K562 (cell line): ENCODE results near the gene PDE8A. TPM values are rescaled to one million over a fixed set of nuclear protein-coding genes. Genes with fewer than 3 reads are reported as not detected.
A peak's percentile ranks its signal among the peaks of the same experiment; 100 is the strongest.

Experiments
- CGGBP1 ChIP-seq: fragments of 250-450 bp; sonication (Bioruptor Pico); IDR thresholded peaks from 2 replicates; pipeline ENCODE4 v1.9.0; 2021; ENCODE audit warnings: mild to moderate bottlenecking
- MLLT1 ChIP-seq, 2 experiments: fragments of 450-650 bp; IDR thresholded peaks; 2 replicates each; pipeline ENCODE4 v1.6.1; 2016
- POLR3A ChIP-seq: IDR thresholded peaks from 2 replicates; pipeline ENCODE4 v1.6.1; 2011; ENCODE audit warnings: borderline replicate concordance, mild to moderate bottlenecking, moderate library complexity; ENCODE audit not compliant: insufficient read length, insufficient read depth; ENCODE audit errors: extremely low read depth
- ZNF175 ChIP-seq: fragments of 200-800 bp; sonication (Bioruptor generic); IDR thresholded peaks from 2 replicates; pipeline ENCODE4 v1.6.1; 2016; ENCODE audit warnings: low read depth, mild to moderate bottlenecking, missing genetic modification characterization, missing compliant biosample characterization
- polyA plus RNA-seq, 8 experiments: library from polyadenylated mRNA; depleted of rRNA in 4 of 8; stranded (reverse) in 5 of 8; unstranded in 3 of 8; fragments of >200 nt; fragmentation: Nextera tagmentation in 2 of 8; fragmentation: Illumina TruSeq in 1 of 8; extraction: Ambion mirVana in 2 of 8; extraction: Trizol in 1 of 8; gene quantifications; 2 replicates each; pipeline versions ENCODE4 v1.2.1 to v1.2.3, GENCODE V29; 2011 to 2014; ENCODE audit warnings: inconsistent platforms in 1 of 8, missing spikeins in 1 of 8
- total RNA-seq, 7 experiments: library from RNA; depleted of rRNA in 6 of 7; stranded (reverse); fragments of >200 nt in 6 of 7; fragmentation: Illumina TruSeq in 2 of 7; extraction: Trizol in 2 of 7; gene quantifications; 2 replicates each; pipeline versions ENCODE4 v1.2.1 to v1.2.3, GENCODE V29; 2011 to 2021; ENCODE audit warnings: low replicate concordance in 1 of 7
- TF ChIP-seq, protein P1 (sequence below), 2 experiments: fragments of 450-650 bp; formaldehyde crosslinking in 1 of 2; IDR thresholded peaks; 2 replicates each; pipeline versions ENCODE4 v1.4.0 to v1.6.1; 2014 to 2020; ENCODE audit warnings: mild to moderate bottlenecking in 2 of 2, borderline replicate concordance in 1 of 2, low read depth in 1 of 2

Gene PDE8A
- total and polyA plus RNA-seq, 9 of the 15 experiments (the other 6 are each of a cell fraction or from before 2014, with no cell fraction given) = 5.9 to 40.3 (median 19.8) TPM

GRCh38 chr15:84937144-84937543 lies 44.5 kb upstream of the PDE8A start (continued):
- TF ChIP-seq, protein P1, sequence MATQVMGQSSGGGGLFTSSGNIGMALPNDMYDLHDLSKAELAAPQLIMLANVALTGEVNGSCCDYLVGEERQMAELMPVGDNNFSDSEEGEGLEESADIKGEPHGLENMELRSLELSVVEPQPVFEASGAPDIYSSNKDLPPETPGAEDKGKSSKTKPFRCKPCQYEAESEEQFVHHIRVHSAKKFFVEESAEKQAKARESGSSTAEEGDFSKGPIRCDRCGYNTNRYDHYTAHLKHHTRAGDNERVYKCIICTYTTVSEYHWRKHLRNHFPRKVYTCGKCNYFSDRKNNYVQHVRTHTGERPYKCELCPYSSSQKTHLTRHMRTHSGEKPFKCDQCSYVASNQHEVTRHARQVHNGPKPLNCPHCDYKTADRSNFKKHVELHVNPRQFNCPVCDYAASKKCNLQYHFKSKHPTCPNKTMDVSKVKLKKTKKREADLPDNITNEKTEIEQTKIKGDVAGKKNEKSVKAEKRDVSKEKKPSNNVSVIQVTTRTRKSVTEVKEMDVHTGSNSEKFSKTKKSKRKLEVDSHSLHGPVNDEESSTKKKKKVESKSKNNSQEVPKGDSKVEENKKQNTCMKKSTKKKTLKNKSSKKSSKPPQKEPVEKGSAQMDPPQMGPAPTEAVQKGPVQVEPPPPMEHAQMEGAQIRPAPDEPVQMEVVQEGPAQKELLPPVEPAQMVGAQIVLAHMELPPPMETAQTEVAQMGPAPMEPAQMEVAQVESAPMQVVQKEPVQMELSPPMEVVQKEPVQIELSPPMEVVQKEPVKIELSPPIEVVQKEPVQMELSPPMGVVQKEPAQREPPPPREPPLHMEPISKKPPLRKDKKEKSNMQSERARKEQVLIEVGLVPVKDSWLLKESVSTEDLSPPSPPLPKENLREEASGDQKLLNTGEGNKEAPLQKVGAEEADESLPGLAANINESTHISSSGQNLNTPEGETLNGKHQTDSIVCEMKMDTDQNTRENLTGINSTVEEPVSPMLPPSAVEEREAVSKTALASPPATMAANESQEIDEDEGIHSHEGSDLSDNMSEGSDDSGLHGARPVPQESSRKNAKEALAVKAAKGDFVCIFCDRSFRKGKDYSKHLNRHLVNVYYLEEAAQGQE (IDR thresholded peaks at IDR 0.05; ENCODE audit: borderline replicate concordance) = no peak
- TF ChIP-seq, protein P1 (CRISPR knock-in tag; IDR thresholded peaks at IDR 0.05; ENCODE audit: low read depth) = no peak
- TF ChIP-seq ZNF175 (CRISPR knock-in tag) (no peak), POLR3A (no peak), CGGBP1 (CRISPR knock-in tag) (no peak), MLLT1 (IDR thresholded peaks at IDR 0.05) (peak in 1 of 2 experiments; percentile 41; a peak in 1 of 4 replicates)
